Measurements from ENCODE around the gene TMEM86B.

DNA sequence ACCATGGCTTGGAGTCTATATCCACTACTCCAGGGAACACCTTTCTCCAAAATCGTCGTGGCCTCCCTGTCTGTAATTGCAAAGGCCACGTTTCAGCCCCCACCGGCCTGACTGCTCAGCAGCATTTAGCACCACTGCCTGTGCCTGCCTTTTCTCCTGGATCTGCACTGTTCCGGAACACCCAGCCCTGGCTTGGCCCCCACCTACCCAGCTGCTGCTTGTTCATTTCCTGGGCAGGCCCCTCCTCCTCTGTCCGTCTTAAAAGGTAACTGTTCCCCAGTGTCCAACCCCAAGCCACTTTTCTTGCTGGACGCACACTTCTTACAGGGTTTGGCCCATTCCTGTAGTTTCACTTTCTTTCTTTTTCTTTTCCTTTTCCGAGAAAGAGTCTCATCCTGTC, 39.9 kb downstream of the TMEM86B start:
- TF ChIP-seq, protein P1, sequence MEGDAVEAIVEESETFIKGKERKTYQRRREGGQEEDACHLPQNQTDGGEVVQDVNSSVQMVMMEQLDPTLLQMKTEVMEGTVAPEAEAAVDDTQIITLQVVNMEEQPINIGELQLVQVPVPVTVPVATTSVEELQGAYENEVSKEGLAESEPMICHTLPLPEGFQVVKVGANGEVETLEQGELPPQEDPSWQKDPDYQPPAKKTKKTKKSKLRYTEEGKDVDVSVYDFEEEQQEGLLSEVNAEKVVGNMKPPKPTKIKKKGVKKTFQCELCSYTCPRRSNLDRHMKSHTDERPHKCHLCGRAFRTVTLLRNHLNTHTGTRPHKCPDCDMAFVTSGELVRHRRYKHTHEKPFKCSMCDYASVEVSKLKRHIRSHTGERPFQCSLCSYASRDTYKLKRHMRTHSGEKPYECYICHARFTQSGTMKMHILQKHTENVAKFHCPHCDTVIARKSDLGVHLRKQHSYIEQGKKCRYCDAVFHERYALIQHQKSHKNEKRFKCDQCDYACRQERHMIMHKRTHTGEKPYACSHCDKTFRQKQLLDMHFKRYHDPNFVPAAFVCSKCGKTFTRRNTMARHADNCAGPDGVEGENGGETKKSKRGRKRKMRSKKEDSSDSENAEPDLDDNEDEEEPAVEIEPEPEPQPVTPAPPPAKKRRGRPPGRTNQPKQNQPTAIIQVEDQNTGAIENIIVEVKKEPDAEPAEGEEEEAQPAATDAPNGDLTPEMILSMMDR (IDR thresholded peaks at IDR 0.05; ENCODE audit: extremely low read depth in 1 of 2, insufficient read depth in 1 of 2, low read depth in 1 of 2, low read length in 2 of 2): no peak
- no peak for TF ChIP-seq POLR2AphosphoS5 (IDR thresholded peaks at IDR 0.05; ENCODE audit: insufficient read depth, low read depth, low read length)
- no peak for TF ChIP-seq POLR2A (IDR thresholded peaks at IDR 0.05; ENCODE audit: low read depth, low read length)
- no peak for TF ChIP-seq EZH2 (IDR thresholded peaks at IDR 0.05; ENCODE audit: borderline replicate concordance, low read depth, low read length, severe bottlenecking)
- TF ChIP-seq JUN (IDR thresholded peaks at IDR 0.05; ENCODE audit: borderline replicate concordance, insufficient read depth, insufficient read length, low read depth): no peak
- no peak for TF ChIP-seq GATA2 (IDR thresholded peaks at IDR 0.05; ENCODE audit: insufficient read depth, insufficient read length, low read depth, low read length)
- TF ChIP-seq MYC (IDR thresholded peaks at IDR 0.05; ENCODE audit: low read depth, low read length): no peak
